KOPT-K1 (cell line): Measurements from ENCODE around the gene AUTS2.

Experiments used
- H3K27ac ChIP-seq: fragments of 200-600 bp; sonication (generic); 2 replicates; pipeline ENCODE4 v1.5.1; 2016; ENCODE audit warnings: antibody characterized with exemption, mild to moderate bottlenecking, low read depth, low read length; ENCODE audit not compliant: poor library complexity, severe bottlenecking
- H3K36me3 ChIP-seq: fragments of 200-600 bp; sonication (generic); 2 replicates; pipeline ENCODE4 v1.5.1; 2017; ENCODE audit warnings: antibody characterized with exemption, mild to moderate bottlenecking, low read length, moderate library complexity; ENCODE audit not compliant: insufficient read depth
- H3K9me3 ChIP-seq: fragments of 200-600 bp; sonication (generic); 2 replicates; pipeline ENCODE4 v1.5.1; 2017; ENCODE audit warnings: antibody characterized with exemption, low read length, mild to moderate bottlenecking; ENCODE audit not compliant: insufficient read depth, poor library complexity, severe bottlenecking

Gene AUTS2

GRCh38 chr7:70114806-70115205, 516.5 kb downstream of the AUTS2 start:
- no peaks in the 10 kb centered on the region for H3K9me3 ChIP-seq
- no peaks in the 10 kb centered on the region for H3K36me3 ChIP-seq
- no peak overlapping the region for H3K27ac ChIP-seq

- Histone ChIP-seq H3K36me3 (no peaks in the 10 kb centered on the region), H3K9me3 (no peaks in the 10 kb centered on the region), H3K27ac (no peak overlapping the region)
These were observed 518.0 kb downstream of the AUTS2 start for GRCh38 chr7:70116244-70116643.

- no peak overlapping the region for H3K27ac ChIP-seq
- no peaks in the 10 kb centered on the region for H3K36me3 ChIP-seq
- peaks cover under 1% of the 10 kb centered on the region for H3K9me3 ChIP-seq
These were observed 518.6 kb downstream of the AUTS2 start for GRCh38 chr7:70116867-70117266.

- Histone ChIP-seq H3K36me3 (no peaks in the 10 kb centered on the region), H3K27ac (no peak overlapping the region), H3K9me3 (peaks cover 11% of the 10 kb centered on the region)
These were observed 522.6 kb downstream of the AUTS2 start for GRCh38 chr7:70120851-70121250.

- H3K9me3 ChIP-seq, result no peaks in the 10 kb centered on the region
- H3K27ac ChIP-seq, result no peak overlapping the region
- no peaks in the 10 kb centered on the region for H3K36me3 ChIP-seq
These were observed 533.5 kb downstream of the AUTS2 start for GRCh38 chr7:70131817-70132216.

- Histone ChIP-seq H3K36me3 (no peaks in the 10 kb centered on the region), H3K27ac (no peak overlapping the region), H3K9me3 (no peaks in the 10 kb centered on the region)
These were observed 534.1 kb downstream of the AUTS2 start for GRCh38 chr7:70132226-70132851.

- no peaks in the 10 kb centered on the region for H3K9me3 ChIP-seq
- no peak overlapping the region for H3K27ac ChIP-seq
- H3K36me3 ChIP-seq, result no peaks in the 10 kb centered on the region
These were observed 534.8 kb downstream of the AUTS2 start for GRCh38 chr7:70132852-70133690.

GRCh38 chr7:70134029-70134770, 535.9 kb downstream of the AUTS2 start:
- Histone ChIP-seq H3K27ac (no peak overlapping the region), H3K9me3 (no peaks in the 10 kb centered on the region), H3K36me3 (no peaks in the 10 kb centered on the region)

GRCh38 chr7:70135656-70136055, 537.4 kb downstream of the AUTS2 start:
- Histone ChIP-seq H3K27ac (no peak overlapping the region), H3K9me3 (no peaks in the 10 kb centered on the region), H3K36me3 (no peaks in the 10 kb centered on the region)

- no peaks in the 10 kb centered on the region for H3K36me3 ChIP-seq
These were observed 538.9 kb downstream of the AUTS2 start for GRCh38 chr7:70137126-70137525.

GRCh38 chr7:70142247-70142932, 544.1 kb downstream of the AUTS2 start:
- no peaks in the 10 kb centered on the region for H3K9me3 ChIP-seq
- no peaks in the 10 kb centered on the region for H3K36me3 ChIP-seq
- H3K27ac ChIP-seq, result no peak overlapping the region

More at GRCh38 chr7:70137126-70137525, 538.9 kb downstream of the AUTS2 start:
- no peaks in the 10 kb centered on the region for H3K9me3 ChIP-seq
- H3K27ac ChIP-seq, result no peak overlapping the region

- Histone ChIP-seq H3K27ac (no peak overlapping the region), H3K36me3 (no peaks in the 10 kb centered on the region), H3K9me3 (no peaks in the 10 kb centered on the region)
These were observed 545.1 kb downstream of the AUTS2 start for GRCh38 chr7:70143075-70144044.

- Histone ChIP-seq H3K9me3 (no peaks in the 10 kb centered on the region), H3K36me3 (no peaks in the 10 kb centered on the region), H3K27ac (no peak overlapping the region)
These were observed 550.7 kb downstream of the AUTS2 start for GRCh38 chr7:70148997-70149396.

- Histone ChIP-seq H3K36me3 (no peaks in the 10 kb centered on the region), H3K27ac (no peak overlapping the region), H3K9me3 (no peaks in the 10 kb centered on the region)
These were observed 554.0 kb downstream of the AUTS2 start for GRCh38 chr7:70152313-70152712.
